Tibial artery (tissue), 4 donors: Measurements from ENCODE around the gene RPS2.
"Not testable (repeated sequence)": the region's sequence is repeated elsewhere in the genome, so short reads cannot be mapped to it uniquely, and the experiment has no call there.

Source experiments
- DNase-seq, 2 donors: peaks; one replicate each; pipeline ENCODE4 v3.0.0-alpha.2; 2019
- H3K27ac ChIP-seq, 2 donors: fragments of 200-600 bp; sonication (generic) in 1 of 2; 1 replicate in 1 of 2; 2 replicates in 1 of 2; pipeline ENCODE4 v1.5.1; 2018 to 2019; ENCODE audit warnings: mild to moderate bottlenecking in 1 of 2
- H3K27me3 ChIP-seq, 2 donors: fragments of 200-600 bp; sonication (generic) in 1 of 2; one replicate each; pipeline versions ENCODE4 v1.5.1 to v1.6.0; 2016 to 2019
- H3K36me3 ChIP-seq, 3 donors: fragments of 200-600 bp; sonication (generic) in 2 of 3; one replicate each; pipeline ENCODE4 v1.5.1; 2016 to 2019; ENCODE audit warnings: mild to moderate bottlenecking in 2 of 3
- H3K4me1 ChIP-seq, 4 donors: fragments of 200-600 bp; sonication (generic) in 2 of 4; 1 replicate in 3 of 4; 2 replicates in 1 of 4; pipeline ENCODE4 v1.5.1; 2016 to 2019
- H3K4me3 ChIP-seq, 2 donors: fragments of 200-600 bp; sonication (generic) in 1 of 2; 1 replicate in 1 of 2; 2 replicates in 1 of 2; pipeline ENCODE4 v1.5.1; 2018 to 2019; ENCODE audit warnings: mild to moderate bottlenecking in 2 of 2
- H3K9me3 ChIP-seq, 3 donors: fragments of 200-600 bp; sonication (generic) in 1 of 3; one replicate each; pipeline ENCODE4 v1.5.1; 2016 to 2019
- intact Hi-C: fragments of 100-400 bp; cut with DNase I; formaldehyde crosslinking; loops from one replicate; pipeline ENCODE4 v1.15.0; 2023; ENCODE audit warnings: low total_unique reads
- TF ChIP-seq, protein P1 (sequence below), 2 experiments: fragments of 200-600 bp in 1 of 2; fragments of 450-650 bp in 1 of 2; IDR thresholded peaks; one replicate each; pipeline ENCODE4 v1.5.1; 2017 to 2019; ENCODE audit warnings: antibody characterized with exemption in 2 of 2, mild to moderate bottlenecking in 1 of 2, moderate library complexity in 1 of 2

RPS2 gene

DNA sequence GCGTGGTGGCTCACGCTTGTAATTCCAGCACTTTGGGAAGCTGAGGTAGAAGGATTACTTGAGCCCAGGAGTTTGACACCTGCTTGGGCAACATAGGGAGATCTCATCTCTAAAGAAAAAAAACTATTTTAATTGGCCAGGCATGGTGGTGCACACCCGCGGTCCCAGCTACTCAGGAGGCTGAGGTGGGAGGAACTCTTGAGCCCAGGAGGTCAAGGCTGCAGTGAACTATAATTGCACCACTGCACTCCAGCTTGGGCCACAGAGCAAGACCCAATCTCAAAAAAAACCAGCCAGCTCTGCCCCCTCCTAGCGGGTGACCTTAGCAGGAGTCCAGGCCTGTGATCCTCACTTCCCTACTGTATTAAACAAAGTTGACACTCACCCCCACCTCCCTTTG lies 40.5 kb downstream of the RPS2 start:
- Histone ChIP-seq H3K27me3 (peaks cover 0 to 70% of the 10 kb centered on the region in 2 donors), H3K4me3 (no peak overlapping the region), H3K27ac (no peak overlapping the region), H3K9me3 (no peaks in the 10 kb centered on the region), H3K36me3 (no peaks in the 10 kb centered on the region), H3K4me1 (peaks cover 0 to 2% (median 1%) of the 10 kb centered on the region in 4 donors)
- TF ChIP-seq, protein P1, sequence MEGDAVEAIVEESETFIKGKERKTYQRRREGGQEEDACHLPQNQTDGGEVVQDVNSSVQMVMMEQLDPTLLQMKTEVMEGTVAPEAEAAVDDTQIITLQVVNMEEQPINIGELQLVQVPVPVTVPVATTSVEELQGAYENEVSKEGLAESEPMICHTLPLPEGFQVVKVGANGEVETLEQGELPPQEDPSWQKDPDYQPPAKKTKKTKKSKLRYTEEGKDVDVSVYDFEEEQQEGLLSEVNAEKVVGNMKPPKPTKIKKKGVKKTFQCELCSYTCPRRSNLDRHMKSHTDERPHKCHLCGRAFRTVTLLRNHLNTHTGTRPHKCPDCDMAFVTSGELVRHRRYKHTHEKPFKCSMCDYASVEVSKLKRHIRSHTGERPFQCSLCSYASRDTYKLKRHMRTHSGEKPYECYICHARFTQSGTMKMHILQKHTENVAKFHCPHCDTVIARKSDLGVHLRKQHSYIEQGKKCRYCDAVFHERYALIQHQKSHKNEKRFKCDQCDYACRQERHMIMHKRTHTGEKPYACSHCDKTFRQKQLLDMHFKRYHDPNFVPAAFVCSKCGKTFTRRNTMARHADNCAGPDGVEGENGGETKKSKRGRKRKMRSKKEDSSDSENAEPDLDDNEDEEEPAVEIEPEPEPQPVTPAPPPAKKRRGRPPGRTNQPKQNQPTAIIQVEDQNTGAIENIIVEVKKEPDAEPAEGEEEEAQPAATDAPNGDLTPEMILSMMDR (IDR thresholded peaks at IDR 0.05): no peak
- no peak for DNase-seq
- intact Hi-C loops: no loop called here

GRCh38 chr16:1923299-1924034 lies 41.2 kb downstream of the RPS2 start:
- peaks cover 0 to 76% of the 10 kb centered on the region in 2 donors for H3K27me3 ChIP-seq

GRCh38 chr16:1922357-1922756 lies 42.3 kb downstream of the RPS2 start:
- H3K27me3 ChIP-seq: peaks cover 0 to 85% of the 10 kb centered on the region in 2 donors
- H3K4me3 ChIP-seq: no peak overlapping the region
- no peaks in the 10 kb centered on the region for H3K9me3 ChIP-seq
- no peaks in the 10 kb centered on the region for H3K36me3 ChIP-seq
- peaks cover 0 to 14% (median 4%) of the 10 kb centered on the region in 4 donors for H3K4me1 ChIP-seq
- intact Hi-C loops: no loop called here
- TF ChIP-seq, protein P1 (IDR thresholded peaks at IDR 0.05): no peak
- no peak overlapping the region for H3K27ac ChIP-seq
- no peak for DNase-seq

More at GRCh38 chr16:1923299-1924034, 41.2 kb downstream of the RPS2 start:
- H3K36me3 ChIP-seq: no peaks in the 10 kb centered on the region
- H3K9me3 ChIP-seq: no peaks in the 10 kb centered on the region
- intact Hi-C loops: no loop called here
- no peak overlapping the region for H3K4me3 ChIP-seq
- no peak overlapping the region for H3K27ac ChIP-seq
- no peak for DNase-seq
- TF ChIP-seq, protein P1 (IDR thresholded peaks at IDR 0.05): no peak
- peaks cover 0 to 5% (median 2%) of the 10 kb centered on the region in 4 donors for H3K4me1 ChIP-seq

DNA sequence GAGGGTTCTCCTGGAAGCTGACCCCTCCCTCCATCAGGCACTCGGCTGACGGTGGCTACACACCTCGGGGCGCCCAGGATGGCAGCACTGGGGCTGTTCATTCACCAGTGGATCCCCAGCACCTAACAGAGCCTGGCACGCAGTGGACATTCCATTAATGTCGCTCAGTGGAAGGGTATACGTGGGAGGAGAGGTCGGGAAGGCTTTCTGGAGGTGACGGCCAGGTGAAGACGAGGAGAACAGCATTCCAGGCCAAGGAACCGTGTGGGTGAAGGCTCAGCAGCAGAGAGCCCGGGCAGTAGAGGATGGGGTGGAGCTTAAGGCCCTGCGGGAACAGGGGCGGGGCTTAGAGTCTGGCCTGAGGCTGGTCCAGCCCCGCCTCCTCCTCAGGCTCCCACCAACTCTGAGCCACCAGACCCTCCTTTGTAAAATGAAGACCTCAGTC lies 43.9 kb downstream of the RPS2 start:
- H3K4me1 ChIP-seq: peaks cover 0 to 14% (median 4%) of the 10 kb centered on the region in 4 donors
- no peak overlapping the region for H3K4me3 ChIP-seq
- H3K27me3 ChIP-seq: peaks cover 0 to 97% of the 10 kb centered on the region in 2 donors
- intact Hi-C loops: no loop called here
- no peaks in the 10 kb centered on the region for H3K36me3 ChIP-seq
- H3K9me3 ChIP-seq: no peaks in the 10 kb centered on the region
- DNase-seq: no peak
- TF ChIP-seq, protein P1 (IDR thresholded peaks at IDR 0.05): no peak
- no peak overlapping the region for H3K27ac ChIP-seq

- H3K27ac ChIP-seq, H3K36me3 ChIP-seq, H3K4me3 ChIP-seq, H3K9me3 ChIP-seq, DNase-seq, intact Hi-C loops: not testable (repeated sequence)
- peaks cover 0 to 14% (median 4%) of the 10 kb centered on the region in 4 donors for H3K4me1 ChIP-seq
- H3K27me3 ChIP-seq: peaks cover 0 to 97% of the 10 kb centered on the region in 2 donors
Observed at GRCh38 chr16:1920122-1920521, 44.5 kb downstream of the RPS2 start.

GRCh38 chr16:1919327-1919998 lies 45.2 kb downstream of the RPS2 start:
- no peak overlapping the region for H3K27ac ChIP-seq
- TF ChIP-seq, protein P1 (IDR thresholded peaks at IDR 0.05): no peak
- H3K4me1 ChIP-seq: peaks cover 0 to 14% (median 4%) of the 10 kb centered on the region in 4 donors
- H3K9me3 ChIP-seq: no peaks in the 10 kb centered on the region
- DNase-seq: no peak
- peaks cover 0 to 98% of the 10 kb centered on the region in 2 donors for H3K27me3 ChIP-seq
- no peak overlapping the region for H3K4me3 ChIP-seq
- H3K36me3 ChIP-seq: no peaks in the 10 kb centered on the region
- intact Hi-C loops: no loop called here
